ENCODE results near the gene ELL3.

DNA sequence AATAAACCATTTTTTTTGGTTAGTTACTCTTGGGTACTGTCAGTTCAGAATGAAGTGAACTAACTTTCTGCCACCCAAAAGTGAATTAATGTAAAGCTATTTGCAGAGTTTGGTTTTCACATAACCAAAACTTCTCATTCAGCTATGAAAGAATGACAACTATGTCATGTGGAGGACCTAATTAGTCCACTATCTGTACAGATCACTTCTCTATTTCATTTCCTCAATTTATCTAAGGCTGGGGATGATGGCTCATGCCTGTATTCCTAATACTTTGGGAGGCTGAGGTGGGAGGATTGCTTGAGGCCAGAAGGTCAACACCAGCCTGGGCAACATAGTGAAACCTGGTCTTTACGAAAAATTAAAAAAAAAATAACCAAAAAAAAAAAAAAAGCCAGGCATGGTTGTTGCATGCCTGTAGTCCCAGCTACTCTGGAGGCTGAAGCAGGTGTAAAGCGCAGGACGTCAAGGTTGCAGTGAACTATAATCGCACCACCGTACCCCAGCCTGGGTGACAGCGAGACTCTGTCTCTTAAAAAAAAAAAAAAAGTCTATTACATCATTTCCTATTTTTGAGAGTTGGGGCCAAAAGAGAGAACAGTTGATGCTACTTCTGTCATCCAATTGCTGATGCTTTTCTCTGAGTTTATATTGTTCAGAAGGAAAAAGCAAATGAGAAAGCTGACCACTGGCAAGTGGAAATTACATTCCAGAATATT lies 32.4 kb upstream of the ELL3 start:
- TF ChIP-seq, protein P1, sequence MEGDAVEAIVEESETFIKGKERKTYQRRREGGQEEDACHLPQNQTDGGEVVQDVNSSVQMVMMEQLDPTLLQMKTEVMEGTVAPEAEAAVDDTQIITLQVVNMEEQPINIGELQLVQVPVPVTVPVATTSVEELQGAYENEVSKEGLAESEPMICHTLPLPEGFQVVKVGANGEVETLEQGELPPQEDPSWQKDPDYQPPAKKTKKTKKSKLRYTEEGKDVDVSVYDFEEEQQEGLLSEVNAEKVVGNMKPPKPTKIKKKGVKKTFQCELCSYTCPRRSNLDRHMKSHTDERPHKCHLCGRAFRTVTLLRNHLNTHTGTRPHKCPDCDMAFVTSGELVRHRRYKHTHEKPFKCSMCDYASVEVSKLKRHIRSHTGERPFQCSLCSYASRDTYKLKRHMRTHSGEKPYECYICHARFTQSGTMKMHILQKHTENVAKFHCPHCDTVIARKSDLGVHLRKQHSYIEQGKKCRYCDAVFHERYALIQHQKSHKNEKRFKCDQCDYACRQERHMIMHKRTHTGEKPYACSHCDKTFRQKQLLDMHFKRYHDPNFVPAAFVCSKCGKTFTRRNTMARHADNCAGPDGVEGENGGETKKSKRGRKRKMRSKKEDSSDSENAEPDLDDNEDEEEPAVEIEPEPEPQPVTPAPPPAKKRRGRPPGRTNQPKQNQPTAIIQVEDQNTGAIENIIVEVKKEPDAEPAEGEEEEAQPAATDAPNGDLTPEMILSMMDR (conservative IDR thresholded peaks at IDR 0.05; ENCODE audit: low read depth, low read length), result no peak
- TF ChIP-seq EZH2 (IDR thresholded peaks at IDR 0.05; ENCODE audit: borderline replicate concordance, low read depth, low read length, poor library complexity, severe bottlenecking), result no peak

All from A673 (cell line).